ENCODE data around the gene APC.

APC gene

GRCh38 chr5:112720576-112720975 lies 17.1 kb upstream of the APC start:
- Histone ChIP-seq H3K4me1 (peaks cover 3% of the 10 kb centered on the region), H3K36me3 (ENCODE audit: control insufficient read depth, insufficient read depth, low read length) (no peaks in the 10 kb centered on the region), H3K79me2 (peaks cover 40% of the 10 kb centered on the region), H2AFZ (no peak overlapping the region), H3K27ac (no peak overlapping the region), H3K9ac (no peak overlapping the region), H3K27me3 (ENCODE audit: control insufficient read depth, insufficient read depth, low read length) (no peaks in the 10 kb centered on the region), H3K9me3 (ENCODE audit: control insufficient read depth, low read length) (no peaks in the 10 kb centered on the region), H3K4me2 (ENCODE audit: low read length) (no peak overlapping the region), H3K4me3 (ENCODE audit: low read depth, low read length) (no peak overlapping the region)
- TF ChIP-seq CTCF (IDR thresholded peaks at IDR 0.05), result no peak

- TF ChIP-seq CTCF (IDR thresholded peaks at IDR 0.05), result no peak
- no peaks in the 10 kb centered on the region for H3K4me1 ChIP-seq
- H3K4me3 ChIP-seq (ENCODE audit: low read depth, low read length), result no peak overlapping the region
- peaks cover 34% of the 10 kb centered on the region for H3K79me2 ChIP-seq
- H3K9me3 ChIP-seq (ENCODE audit: control insufficient read depth, low read length), result no peaks in the 10 kb centered on the region
- no peaks in the 10 kb centered on the region for H3K27me3 ChIP-seq (ENCODE audit: control insufficient read depth, insufficient read depth, low read length)
- H3K27ac ChIP-seq, result no peak overlapping the region
- H3K4me2 ChIP-seq (ENCODE audit: low read length), result no peak overlapping the region
- no peaks in the 10 kb centered on the region for H3K36me3 ChIP-seq (ENCODE audit: control insufficient read depth, insufficient read depth, low read length)
- no peak overlapping the region for H2AFZ ChIP-seq
- no peak overlapping the region for H3K9ac ChIP-seq
These were observed 12.8 kb upstream of the APC start for GRCh38 chr5:112724901-112725300.

- Histone ChIP-seq H3K4me3 (ENCODE audit: low read depth, low read length) (no peak overlapping the region), H3K9me3 (ENCODE audit: control insufficient read depth, low read length) (no peaks in the 10 kb centered on the region), H3K27ac (no peak overlapping the region)
These were observed 8.1 kb upstream of the APC start for GRCh38 chr5:112729630-112730029.

GRCh38 chr5:112732131-112732530 lies 5.6 kb upstream of the APC start:
- H3K27me3 ChIP-seq (ENCODE audit: control insufficient read depth, insufficient read depth, low read length), result no peaks in the 10 kb centered on the region
- no peak overlapping the region for H3K27ac ChIP-seq
- H3K4me1 ChIP-seq, result no peaks in the 10 kb centered on the region
- H2AFZ ChIP-seq, result no peak overlapping the region
- no peak overlapping the region for H3K4me2 ChIP-seq (ENCODE audit: low read length)
- no peaks in the 10 kb centered on the region for H3K36me3 ChIP-seq (ENCODE audit: control insufficient read depth, insufficient read depth, low read length)
- no peak overlapping the region for H3K4me3 ChIP-seq (ENCODE audit: low read depth, low read length)
- TF ChIP-seq CTCF (IDR thresholded peaks at IDR 0.05), result no peak
- no peaks in the 10 kb centered on the region for H3K9me3 ChIP-seq (ENCODE audit: control insufficient read depth, low read length)
- no peak overlapping the region for H3K9ac ChIP-seq
- H3K79me2 ChIP-seq, result no peaks in the 10 kb centered on the region

More at GRCh38 chr5:112729630-112730029, 8.1 kb upstream of the APC start:
- H3K4me1 ChIP-seq, result no peaks in the 10 kb centered on the region
- no peak overlapping the region for H3K9ac ChIP-seq
- H3K79me2 ChIP-seq, result peaks cover 15% of the 10 kb centered on the region
- no peaks in the 10 kb centered on the region for H3K27me3 ChIP-seq (ENCODE audit: control insufficient read depth, insufficient read depth, low read length)
- H3K36me3 ChIP-seq (ENCODE audit: control insufficient read depth, insufficient read depth, low read length), result no peaks in the 10 kb centered on the region
- no peak overlapping the region for H3K4me2 ChIP-seq (ENCODE audit: low read length)
- TF ChIP-seq CTCF (IDR thresholded peaks at IDR 0.05), result no peak
- H2AFZ ChIP-seq, result no peak overlapping the region

- Histone ChIP-seq H3K27ac (no peak overlapping the region), H3K4me2 (ENCODE audit: low read length) (no peak overlapping the region), H3K4me1 (peaks cover 5% of the 10 kb centered on the region), H3K27me3 (ENCODE audit: control insufficient read depth, insufficient read depth, low read length) (no peaks in the 10 kb centered on the region), H3K79me2 (no peaks in the 10 kb centered on the region), H3K4me3 (ENCODE audit: low read depth, low read length) (no peak overlapping the region), H3K36me3 (ENCODE audit: control insufficient read depth, insufficient read depth, low read length) (no peaks in the 10 kb centered on the region), H2AFZ (no peak overlapping the region), H3K9me3 (ENCODE audit: control insufficient read depth, low read length) (no peaks in the 10 kb centered on the region), H3K9ac (no peak overlapping the region)
- no peak for TF ChIP-seq CTCF (IDR thresholded peaks at IDR 0.05)
These were observed 4.1 kb upstream of the APC start for GRCh38 chr5:112733586-112733985.

Measured in parathyroid adenoma (tissue), 2 donors.